Liver (tissue), 9 donors: Measurements from ENCODE around the gene ANAPC5. TPM values are rescaled to one million over a fixed set of nuclear protein-coding genes. Genes with fewer than 3 reads are reported as not detected.

ENCODE experiments used
- DNase-seq: peaks from one replicate; pipeline ENCODE4 v3.0.0-alpha.2; 2017; ENCODE audit warnings: low spot score
- H3K27ac ChIP-seq, 2 donors: one replicate each; pipeline ENCODE4 v1.7.0; 2013; ENCODE audit warnings: inconsistent platforms in 2 of 2, low read length in 2 of 2, control low read depth in 1 of 2, low read depth in 1 of 2, mild to moderate bottlenecking in 1 of 2
- H3K27me3 ChIP-seq, 4 donors: one replicate each; pipeline versions ENCODE4 v1.6.1 to v1.7.0; 2013; ENCODE audit warnings: low read length in 3 of 4, inconsistent platforms in 1 of 4, mild to moderate bottlenecking in 1 of 4, moderate library complexity in 1 of 4; ENCODE audit not compliant: control insufficient read depth in 4 of 4, insufficient read depth in 4 of 4
- H3K36me3 ChIP-seq, 4 donors: one replicate each; pipeline versions ENCODE4 v1.6.1 to v1.7.0; 2013; ENCODE audit warnings: low read length in 3 of 4, mild to moderate bottlenecking in 3 of 4, low read depth in 1 of 4, moderate library complexity in 1 of 4; ENCODE audit not compliant: control insufficient read depth in 4 of 4, insufficient read depth in 3 of 4
- H3K4me1 ChIP-seq, 4 donors: one replicate each; pipeline versions ENCODE4 v1.6.1 to v1.7.0; 2013; ENCODE audit warnings: low read length in 3 of 4, mild to moderate bottlenecking in 3 of 4, moderate library complexity in 1 of 4; ENCODE audit not compliant: control insufficient read depth in 4 of 4, insufficient read depth in 4 of 4
- H3K4me3 ChIP-seq, 3 donors: one replicate each; pipeline versions ENCODE4 v1.6.1 to v1.7.0; 2013; ENCODE audit warnings: low read length in 3 of 3, control low read depth in 1 of 3, low read depth in 1 of 3, mild to moderate bottlenecking in 1 of 3
- H3K9ac ChIP-seq, 2 donors: one replicate each; pipeline ENCODE4 v1.7.0; 2013; ENCODE audit warnings: low read length in 2 of 2, mild to moderate bottlenecking in 2 of 2, moderate library complexity in 2 of 2, control low read depth in 1 of 2, low read depth in 1 of 2
- H3K9me3 ChIP-seq, 4 donors: one replicate each; pipeline versions ENCODE4 v1.6.1 to v1.7.0; 2013; ENCODE audit warnings: low read length in 3 of 4; ENCODE audit not compliant: control insufficient read depth in 4 of 4
- CTCF ChIP-seq: fragments of 150-350 bp; IDR thresholded peaks from 2 replicates; pipeline ENCODE4 v1.5.1; 2017; ENCODE audit warnings: improper control_type of control experiment, low read depth, low read length; ENCODE audit not compliant: missing input control
- EGR1 ChIP-seq, 2 donors: IDR thresholded peaks; 2 replicates each; pipeline ENCODE4 v1.6.1; 2016 to 2018; ENCODE audit warnings: antibody characterized with exemption in 2 of 2, low read depth in 2 of 2
- FOXA1 ChIP-seq: IDR thresholded peaks from 2 replicates; pipeline ENCODE4 v1.6.1; 2016; ENCODE audit warnings: antibody characterized with exemption
- FOXA2 ChIP-seq: IDR thresholded peaks from 2 replicates; pipeline ENCODE4 v1.6.1; 2016; ENCODE audit warnings: antibody characterized with exemption
- HNF4A ChIP-seq, 2 donors: conservative IDR thresholded peaks; 2 replicates each; pipeline ENCODE4 v1.6.1; 2016; ENCODE audit warnings: antibody characterized with exemption in 2 of 2, mild to moderate bottlenecking in 2 of 2
- MAX ChIP-seq: IDR thresholded peaks from 2 replicates; pipeline ENCODE4 v1.6.1; 2016; ENCODE audit warnings: antibody characterized with exemption
- NR2F2 ChIP-seq: IDR thresholded peaks from 2 replicates; pipeline ENCODE4 v1.6.1; 2016; ENCODE audit warnings: antibody characterized with exemption
- RAD21 ChIP-seq, 2 donors: IDR thresholded peaks; 2 replicates each; pipeline ENCODE4 v1.6.1; 2016; ENCODE audit warnings: antibody characterized with exemption in 2 of 2, mild to moderate bottlenecking in 2 of 2
- REST ChIP-seq: IDR thresholded peaks from 2 replicates; pipeline ENCODE4 v1.6.1; 2016; ENCODE audit warnings: antibody characterized with exemption, mild to moderate bottlenecking
- SP1 ChIP-seq: IDR thresholded peaks from 2 replicates; pipeline ENCODE4 v1.6.1; 2018; ENCODE audit warnings: antibody characterized with exemption, mild to moderate bottlenecking
- YY1 ChIP-seq: IDR thresholded peaks from 2 replicates; pipeline ENCODE4 v1.6.1; 2016; ENCODE audit warnings: antibody characterized with exemption, mild to moderate bottlenecking
- WGBS: extraction: QIAGEN DNeasy Blood & Tissue Kit; methylation state at CpG from one replicate; pipeline ENCODE4 v1.1.7; 2013; 5-methylcytosine and 5-hydroxymethylcytosine counted together
- polyA plus RNA-seq, 2 donors: library from polyadenylated mRNA; stranded (reverse) in 1 of 2; unstranded in 1 of 2; fragments of 200-250 nt in 1 of 2; fragments of >200 nt in 1 of 2; fragmentation: Nextera tagmentation in 1 of 2; extraction: Ambion mirVana in 1 of 2; gene quantifications; one replicate each; pipeline versions ENCODE4 v1.2.1 to v1.2.3, GENCODE V29; 2013 to 2015
- total RNA-seq, 2 donors: library from RNA; depleted of rRNA; stranded (reverse); fragments of >200 nt; gene quantifications; one replicate each; pipeline ENCODE4 v1.2.3, GENCODE V29; 2014
- TF ChIP-seq, protein P1 (sequence below): IDR thresholded peaks from 2 replicates; pipeline ENCODE4 v1.6.1; 2016; ENCODE audit warnings: antibody characterized with exemption
- donor health status: healthy.
- donor health status: healthy.
- donor health status: healthy.
- donor health status: healthy.
- donor health status: healthy.

Gene ANAPC5
- total and polyA plus RNA-seq, 4 donors, result 44.1 to 111 (median 62.2) TPM

DNA sequence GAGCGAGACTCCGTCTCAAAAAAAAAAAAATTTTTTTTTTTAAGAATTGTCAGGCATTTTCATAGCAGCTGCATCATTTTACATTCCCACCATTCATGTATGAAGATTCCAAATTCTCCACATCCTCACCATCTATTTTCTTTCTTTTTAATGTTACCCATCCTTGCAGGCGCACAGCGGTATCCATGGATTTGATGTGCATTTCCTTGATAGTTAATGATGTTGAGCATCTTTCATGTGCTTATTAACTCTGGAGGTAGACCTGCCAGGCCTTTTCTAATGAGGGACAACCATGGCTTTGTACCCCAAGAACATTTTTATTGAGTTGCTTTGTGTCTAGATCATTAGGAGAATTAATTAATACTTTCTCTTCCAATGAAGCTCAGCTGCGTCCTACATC lies 46.1 kb upstream of the ANAPC5 start:
- no peak for DNase-seq
- Histone ChIP-seq H3K4me1 (peaks cover 2 to 20% (median 16%) of the 10 kb centered on the region in 4 donors), H3K36me3 (peaks cover 0 to 3% (median 0%) of the 10 kb centered on the region in 4 donors), H3K27me3 (no peaks in the 10 kb centered on the region), H3K9me3 (no peaks in the 10 kb centered on the region), H3K4me3 (no peak overlapping the region), H3K27ac (no peak overlapping the region), H3K9ac (no peak overlapping the region)
- WGBS, result 97% methylated on average over 5 of the region's 5 CpGs
- no peak for TF ChIP-seq YY1
- TF ChIP-seq, protein P1, sequence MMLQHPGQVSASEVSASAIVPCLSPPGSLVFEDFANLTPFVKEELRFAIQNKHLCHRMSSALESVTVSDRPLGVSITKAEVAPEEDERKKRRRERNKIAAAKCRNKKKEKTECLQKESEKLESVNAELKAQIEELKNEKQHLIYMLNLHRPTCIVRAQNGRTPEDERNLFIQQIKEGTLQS, result no peak
- TF ChIP-seq CTCF, result no peak
- no peak for TF ChIP-seq RAD21 (IDR thresholded peaks at IDR 0.05)
- no peak for TF ChIP-seq REST
- TF ChIP-seq FOXA2, result no peak

- Histone ChIP-seq H3K27ac (no peak overlapping the region), H3K27me3 (no peaks in the 10 kb centered on the region), H3K4me3 (no peak overlapping the region), H3K9ac (no peak overlapping the region), H3K9me3 (no peaks in the 10 kb centered on the region), H3K4me1 (peaks cover 2 to 20% (median 16%) of the 10 kb centered on the region in 4 donors), H3K36me3 (no peaks in the 10 kb centered on the region)
- DNase-seq, result no peak
- 97% methylated on average over 14 of the region's 14 CpGs for WGBS
- TF ChIP-seq REST, result no peak
- no peak for TF ChIP-seq HNF4A (conservative IDR thresholded peaks at IDR 0.05)
- TF ChIP-seq NR2F2, result no peak
- no peak for TF ChIP-seq FOXA1
- no peak for TF ChIP-seq SP1
- no peak for TF ChIP-seq CTCF
- no peak for TF ChIP-seq YY1
- TF ChIP-seq MAX, result no peak
- TF ChIP-seq EGR1 (IDR thresholded peaks at IDR 0.05; ENCODE audit: low read depth in 2 of 2), result no peak
Measured at GRCh38 chr12:121397521-121397920, 45.3 kb upstream of the ANAPC5 start.
